ENCODE results near the gene C16orf92.
"Not testable (repeated sequence)": the region's sequence is repeated elsewhere in the genome, so short reads cannot be mapped to it uniquely, and the experiment has no call there.

The C16orf92 gene

GRCh38 chr16:30005341-30006094 lies 17.5 kb upstream of the C16orf92 start:
- DNase-seq (ENCODE audit: low spot score) = peak; percentile 11

GRCh38 chr16:30006095-30006473 lies 16.9 kb upstream of the C16orf92 start:
- DNase-seq (ENCODE audit: low spot score) = no peak

GRCh38 chr16:30006659-30007377 lies 16.2 kb upstream of the C16orf92 start:
- no peak for DNase-seq (ENCODE audit: low spot score)

- no peak for DNase-seq (ENCODE audit: low spot score)
Measured at GRCh38 chr16:30007378-30007895, 15.6 kb upstream of the C16orf92 start.

GRCh38 chr16:30009085-30009862 lies 13.7 kb upstream of the C16orf92 start:
- DNase-seq (ENCODE audit: low spot score) = no peak

GRCh38 chr16:30009990-30010843 lies 12.8 kb upstream of the C16orf92 start:
- no peak for DNase-seq (ENCODE audit: low spot score)

- DNase-seq (ENCODE audit: low spot score) = no peak
Measured at GRCh38 chr16:30010844-30011713, 11.9 kb upstream of the C16orf92 start, which contains the start of gene DOC2A. Gene DOC2A (minus strand): TSS chr16:30011027. CDS start chr16:30010222, 805 bp downstream.

- DNase-seq (ENCODE audit: low spot score) = no peak
Measured at GRCh38 chr16:30011714-30012504, 11.1 kb upstream of the C16orf92 start.

- not testable (repeated sequence) for DNase-seq (ENCODE audit: low spot score)
Measured at GRCh38 chr16:30012598-30012997, 10.4 kb upstream of the C16orf92 start.

GRCh38 chr16:30015450-30015849 lies 7.5 kb upstream of the C16orf92 start:
- DNase-seq (ENCODE audit: low spot score) = not testable (repeated sequence)

- DNase-seq (ENCODE audit: low spot score) = no peak
Measured at GRCh38 chr16:30016555-30017276, 6.3 kb upstream of the C16orf92 start.

GRCh38 chr16:30017277-30017656 lies 5.7 kb upstream of the C16orf92 start:
- no peak for DNase-seq (ENCODE audit: low spot score)

GRCh38 chr16:30017937-30018336 lies 5.1 kb upstream of the C16orf92 start:
- not testable (repeated sequence) for DNase-seq (ENCODE audit: low spot score)

- DNase-seq (ENCODE audit: low spot score) = no peak
Measured at GRCh38 chr16:30018731-30019158, 4.3 kb upstream of the C16orf92 start.

- no peak for DNase-seq (ENCODE audit: low spot score)
Measured at GRCh38 chr16:30023586-30023985, 588 bp downstream of the C16orf92 start.

- no peak for DNase-seq (ENCODE audit: low spot score)
Measured at GRCh38 chr16:30024451-30024850, 1.5 kb downstream of the C16orf92 start.

GRCh38 chr16:30025156-30025555 lies 2.2 kb downstream of the C16orf92 start:
- DNase-seq (ENCODE audit: low spot score) = no peak

- DNase-seq (ENCODE audit: low spot score) = no peak
Measured at GRCh38 chr16:30025574-30025973, 2.6 kb downstream of the C16orf92 start.

GRCh38 chr16:30026449-30026848 lies 3.5 kb downstream of the C16orf92 start:
- no peak for DNase-seq (ENCODE audit: low spot score)

Data from globus pallidus (tissue), 1 donor.